ENCODE data around the gene ELFN2. TPM values are rescaled to one million over a fixed set of nuclear protein-coding genes. Genes with fewer than 3 reads are reported as not detected.
"Not testable (repeated sequence)": the region's sequence is repeated elsewhere in the genome, so short reads cannot be mapped to it uniquely, and the experiment has no call there.

Gene ELFN2
- total RNA-seq (2014; rRNA removed; shearing (Covaris generic); ENCODE audit: low replicate concordance): 0.07 TPM in 1 of 2 replicates, not detected in the other

GRCh38 chr22:37427135-37427710 is at the start of gene ELFN2:
TSS of gene ELFN2 (minus strand) at chr22:37427479. CDS start at chr22:37375534, 51,945 bp downstream.
- H3K9me3 ChIP-seq: no peaks in the 10 kb centered on the region
- no peaks in the 10 kb centered on the region for H3K36me3 ChIP-seq
- DNase-seq: peak; percentile 23
- H3K4me3 ChIP-seq: peak within 1 kb of the TSS; percentile 41
- H3K27me3 ChIP-seq: peaks cover 18% of the 10 kb centered on the region

GRCh38 chr22:37476389-37477329 is 49.4 kb upstream of the ELFN2 start:
- no peak for DNase-seq
- no peak overlapping the region for H3K4me3 ChIP-seq
- H3K9me3 ChIP-seq: no peaks in the 10 kb centered on the region
- no peaks in the 10 kb centered on the region for H3K27me3 ChIP-seq
- no peaks in the 10 kb centered on the region for H3K36me3 ChIP-seq

GRCh38 chr22:37474447-37475090 is 47.3 kb upstream of the ELFN2 start:
- Histone ChIP-seq H3K27me3 (no peaks in the 10 kb centered on the region), H3K9me3 (no peaks in the 10 kb centered on the region), H3K36me3 (no peaks in the 10 kb centered on the region), H3K4me3 (no peak overlapping the region)
- DNase-seq: no peak

GRCh38 chr22:37473437-37473946 is 46.2 kb upstream of the ELFN2 start:
- Histone ChIP-seq H3K27me3 (no peaks in the 10 kb centered on the region), H3K4me3 (no peak overlapping the region), H3K36me3 (no peaks in the 10 kb centered on the region), H3K9me3 (no peaks in the 10 kb centered on the region)
- DNase-seq: no peak

- Histone ChIP-seq H3K36me3 (no peaks in the 10 kb centered on the region), H3K27me3 (no peaks in the 10 kb centered on the region), H3K9me3 (no peaks in the 10 kb centered on the region)
Measured at GRCh38 chr22:37472418-37473006, 45.2 kb upstream of the ELFN2 start.

GRCh38 chr22:37471727-37472417 is 44.6 kb upstream of the ELFN2 start:
- Histone ChIP-seq H3K9me3 (no peaks in the 10 kb centered on the region), H3K4me3 (no peak overlapping the region), H3K27me3 (no peaks in the 10 kb centered on the region), H3K36me3 (no peaks in the 10 kb centered on the region)
- no peak for DNase-seq

More at GRCh38 chr22:37472418-37473006, 45.2 kb upstream of the ELFN2 start:
- no peak overlapping the region for H3K4me3 ChIP-seq
- DNase-seq: peak; percentile 28

- H3K36me3 ChIP-seq: no peaks in the 10 kb centered on the region
- DNase-seq: no peak
- no peaks in the 10 kb centered on the region for H3K27me3 ChIP-seq
- no peak overlapping the region for H3K4me3 ChIP-seq
- H3K9me3 ChIP-seq: no peaks in the 10 kb centered on the region
Measured at GRCh38 chr22:37470087-37470445, 42.8 kb upstream of the ELFN2 start.

GRCh38 chr22:37469416-37470086 is 42.3 kb upstream of the ELFN2 start:
- Histone ChIP-seq H3K4me3 (no peak overlapping the region), H3K36me3 (no peaks in the 10 kb centered on the region), H3K27me3 (no peaks in the 10 kb centered on the region), H3K9me3 (no peaks in the 10 kb centered on the region)
- no peak for DNase-seq

GRCh38 chr22:37468201-37468695 is 41.0 kb upstream of the ELFN2 start:
- not testable (repeated sequence) for H3K4me3 ChIP-seq, H3K9me3 ChIP-seq, H3K36me3 ChIP-seq, H3K27me3 ChIP-seq, DNase-seq

- 0 out of 2 replicates have a peak, but pooled peaks cover 2% of the 10 kb centered on the region for H3K27me3 ChIP-seq
- no peak for DNase-seq
Measured at GRCh38 chr22:37467391-37467955, 40.2 kb upstream of the ELFN2 start.

GRCh38 chr22:37464181-37464580 is 36.9 kb upstream of the ELFN2 start:
- no peaks in the 10 kb centered on the region for H3K36me3 ChIP-seq
- no peak overlapping the region for H3K4me3 ChIP-seq
- H3K9me3 ChIP-seq: no peaks in the 10 kb centered on the region
- no peak for DNase-seq
- H3K27me3 ChIP-seq: peaks cover 2% of the 10 kb centered on the region; the same call in 1 of the 2 replicates

More at GRCh38 chr22:37467391-37467955, 40.2 kb upstream of the ELFN2 start:
- H3K36me3 ChIP-seq: no peaks in the 10 kb centered on the region
- no peak overlapping the region for H3K4me3 ChIP-seq
- no peaks in the 10 kb centered on the region for H3K9me3 ChIP-seq

- Histone ChIP-seq H3K9me3 (no peaks in the 10 kb centered on the region), H3K27me3 (peaks cover 4% of the 10 kb centered on the region), H3K36me3 (no peaks in the 10 kb centered on the region), H3K4me3 (no peak overlapping the region)
- no peak for DNase-seq
Measured at GRCh38 chr22:37462983-37463382, 35.7 kb upstream of the ELFN2 start.

- H3K36me3 ChIP-seq: no peaks in the 10 kb centered on the region
- peaks cover 4% of the 10 kb centered on the region for H3K27me3 ChIP-seq
- no peak overlapping the region for H3K4me3 ChIP-seq
- DNase-seq: no peak
- H3K9me3 ChIP-seq: no peaks in the 10 kb centered on the region
Measured at GRCh38 chr22:37462436-37462835, 35.2 kb upstream of the ELFN2 start.

GRCh38 chr22:37461961-37462360 is 34.7 kb upstream of the ELFN2 start:
- no peak overlapping the region for H3K4me3 ChIP-seq
- no peak for DNase-seq
- H3K27me3 ChIP-seq: peaks cover 4% of the 10 kb centered on the region
- H3K36me3 ChIP-seq: no peaks in the 10 kb centered on the region
- no peaks in the 10 kb centered on the region for H3K9me3 ChIP-seq

- H3K9me3 ChIP-seq: no peaks in the 10 kb centered on the region
- DNase-seq: no peak
- peaks cover 4% of the 10 kb centered on the region for H3K27me3 ChIP-seq
- no peak overlapping the region for H3K4me3 ChIP-seq
- H3K36me3 ChIP-seq: no peaks in the 10 kb centered on the region
Measured at GRCh38 chr22:37460684-37461083, 33.4 kb upstream of the ELFN2 start.
